ENCODE results near the gene MOB3B.

MOB3B gene

DNA sequence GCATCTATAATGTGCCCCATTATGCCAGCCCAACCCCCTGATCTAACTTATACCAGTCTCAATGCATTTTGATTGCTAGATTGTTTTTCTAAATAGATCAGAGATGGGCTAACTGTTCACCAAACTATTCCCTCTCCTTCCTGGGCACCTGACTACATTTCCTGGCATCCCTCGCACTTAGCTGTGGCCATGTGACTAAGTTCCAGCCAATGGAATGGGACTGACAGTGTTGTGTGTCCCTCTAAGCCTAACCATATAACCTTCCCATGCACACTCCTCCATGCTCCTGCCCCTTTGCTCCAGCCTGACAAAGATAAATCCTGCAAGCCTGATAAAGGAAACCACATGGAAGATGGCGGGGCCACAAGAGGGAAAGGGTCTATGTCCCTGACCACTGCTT lies 17.8 kb downstream of the MOB3B start:
- TF ChIP-seq CTCF (IDR thresholded peaks at IDR 0.05): no peak

DNA sequence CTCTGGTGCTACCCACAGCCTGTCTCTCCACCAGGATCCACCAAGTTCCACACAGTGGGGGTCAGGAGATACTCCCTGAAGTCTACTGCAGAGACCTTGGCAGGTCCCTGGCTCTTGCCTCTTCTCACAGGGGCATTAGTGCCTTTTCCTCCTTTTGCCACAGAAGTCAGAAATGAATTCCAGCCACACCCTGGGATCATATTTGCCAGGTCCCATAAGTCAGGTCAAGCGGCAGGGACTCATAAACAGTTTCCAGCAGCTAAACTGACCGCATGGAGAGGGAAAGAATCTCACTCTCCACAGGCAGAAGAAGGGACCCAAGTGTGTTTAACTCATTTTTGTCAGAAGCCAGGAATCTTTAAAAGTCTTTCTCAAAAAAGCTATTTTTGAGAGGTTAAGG lies 18.8 kb downstream of the MOB3B start:
- no peak for TF ChIP-seq CTCF (IDR thresholded peaks at IDR 0.05)

DNA sequence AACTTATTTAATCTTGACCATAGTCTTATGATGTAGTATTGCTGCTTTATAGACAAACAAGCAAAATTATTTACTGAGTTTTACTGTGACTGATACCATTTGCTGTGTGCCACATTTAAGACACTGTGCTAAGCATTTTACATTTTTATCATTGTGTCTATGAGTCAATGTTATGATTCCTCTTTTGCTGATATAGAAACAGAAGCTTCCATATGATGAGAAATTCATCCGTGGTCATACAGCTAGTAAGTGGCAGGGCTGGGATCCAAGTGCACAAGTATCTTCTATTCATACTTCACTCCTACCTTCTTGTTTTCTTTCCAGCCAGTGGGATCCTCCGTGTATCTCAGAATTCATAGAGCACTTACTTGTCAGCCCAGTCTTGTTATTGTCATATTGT lies 22.6 kb downstream of the MOB3B start:
- no peak for TF ChIP-seq CTCF (IDR thresholded peaks at IDR 0.05)

GRCh38 chr9:27505744-27506161 lies 23.9 kb downstream of the MOB3B start:
- TF ChIP-seq CTCF (IDR thresholded peaks at IDR 0.05): no peak

DNA sequence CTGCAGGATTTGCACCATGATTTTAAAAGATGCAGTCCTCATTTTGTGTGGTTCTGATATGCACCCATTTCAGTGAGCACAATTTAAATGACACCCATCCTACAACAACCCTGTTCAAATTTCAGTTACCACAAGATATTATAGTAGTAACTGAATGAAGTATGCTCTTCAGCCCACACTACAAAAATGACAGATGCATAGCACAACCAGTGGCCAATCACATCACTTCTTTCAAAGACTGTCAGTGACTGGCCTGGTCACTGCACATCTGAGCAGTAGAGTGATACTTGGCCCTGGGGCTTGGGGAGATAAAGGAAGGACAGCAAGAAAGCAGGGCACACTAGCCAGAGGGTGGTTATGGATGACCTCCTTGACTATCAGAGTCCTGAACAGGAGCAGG lies 25.4 kb downstream of the MOB3B start:
- no peak for TF ChIP-seq CTCF (IDR thresholded peaks at IDR 0.05)

DNA sequence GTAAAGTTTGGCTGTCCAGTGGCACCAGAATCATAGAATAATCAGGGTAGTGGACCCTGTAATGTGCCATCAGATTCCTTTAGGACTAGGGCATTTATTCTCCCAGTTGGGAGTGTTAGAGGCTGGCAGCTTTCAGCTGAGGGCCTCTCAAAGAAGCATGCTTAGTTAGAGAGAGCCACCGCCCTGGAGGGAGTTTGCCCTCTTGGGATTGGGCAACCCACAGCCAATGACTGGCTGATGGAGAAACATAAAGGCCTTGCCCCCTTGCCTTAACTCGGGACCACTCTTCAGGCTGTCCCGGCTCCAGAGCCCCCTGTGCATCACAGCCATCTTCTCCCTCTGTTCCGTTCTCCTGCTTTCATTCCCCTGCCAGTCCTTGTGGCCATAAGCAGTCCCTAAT lies 26.0 kb downstream of the MOB3B start:
- TF ChIP-seq CTCF (IDR thresholded peaks at IDR 0.05): no peak

- no peak for TF ChIP-seq CTCF (IDR thresholded peaks at IDR 0.05)
Observed at GRCh38 chr9:27499451-27499850, 30.2 kb downstream of the MOB3B start.

DNA sequence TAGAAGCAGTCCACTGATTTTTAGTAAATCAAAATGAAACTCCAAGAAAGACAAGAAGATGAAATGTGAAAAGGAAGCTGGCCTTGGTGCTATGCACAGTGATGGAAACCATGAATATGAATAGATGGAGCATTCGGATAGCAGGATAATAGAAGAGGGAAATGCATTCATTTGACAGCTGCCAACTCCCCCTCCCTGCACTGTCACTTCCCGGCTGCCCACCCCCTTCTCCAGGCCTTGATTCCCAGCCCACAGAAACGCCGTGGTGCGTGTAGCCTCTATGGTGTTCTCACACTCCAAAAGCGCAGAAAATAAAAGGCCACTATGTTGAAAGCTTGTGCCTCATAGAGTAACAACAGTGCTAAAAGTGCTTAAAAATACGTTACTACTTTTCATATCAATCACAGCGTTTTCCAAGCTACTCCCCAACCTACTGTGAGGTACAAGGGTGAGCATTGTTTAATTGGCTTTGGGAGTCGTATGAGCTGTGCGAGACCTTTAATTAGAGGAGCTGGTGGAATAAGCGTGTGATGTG lies 31.7 kb downstream of the MOB3B start:
- TF ChIP-seq CTCF (IDR thresholded peaks at IDR 0.05): no peak
